ENCODE measurements around the gene COPZ1. TPM values are rescaled to one million over a fixed set of nuclear protein-coding genes. Genes with fewer than 3 reads are reported as not detected.
"Not testable (repeated sequence)": the region's sequence is repeated elsewhere in the genome, so short reads cannot be mapped to it uniquely, and the experiment has no call there.

Gene COPZ1
- polyA plus RNA-seq, 3 donors: 78.9 to 190 (median 176) TPM

- no peak for DNase-seq
- Histone ChIP-seq H2AFZ (ENCODE audit: insufficient read depth, low read depth, low read length, poor library complexity, severe bottlenecking) (no peak overlapping the region), H3K27ac (ENCODE audit: low read depth in 1 of 2, low read length in 2 of 2) (no peak overlapping the region), H3K9me3 (replicated peaks in 1 of 2; ENCODE audit: control insufficient read depth in 1 of 2, insufficient read depth in 1 of 2, low read length in 2 of 2) (no peaks in the 10 kb centered on the region), H4K20me1 (ENCODE audit: insufficient read depth, low read length) (no peaks in the 10 kb centered on the region), H3K4me2 (replicated peaks; ENCODE audit: extremely low read depth, low read length, poor library complexity, severe bottlenecking) (no peak overlapping the region), H3K27me3 (ENCODE audit: control insufficient read depth in 2 of 2, insufficient read depth in 2 of 2, low read length in 2 of 2) (no peaks in the 10 kb centered on the region), H3K36me3 (replicated peaks in 1 of 2; ENCODE audit: control insufficient read depth in 1 of 2, insufficient read depth in 2 of 2, low read length in 2 of 2) (peaks cover 43 to 67% of the 10 kb centered on the region in 2 donors), H3K4me3 (replicated peaks in 1 of 3; ENCODE audit: low read depth in 2 of 3, low read length in 3 of 3) (no peak overlapping the region), H3K9ac (ENCODE audit: insufficient read depth, low read length, poor library complexity, severe bottlenecking) (no peak overlapping the region), H3K4me1 (ENCODE audit: control insufficient read depth in 1 of 2, insufficient read depth in 2 of 2, low read length in 2 of 2) (peaks cover 5 to 10% of the 10 kb centered on the region in 2 donors), H3K79me2 (ENCODE audit: insufficient read depth, low read length) (no peaks in the 10 kb centered on the region)
- H3K27me3 Mint-ChIP-seq (ENCODE audit: low read depth in 3 of 3): peaks cover 7 to 11% (median 8%) of the 10 kb centered on the region in 3 donors
- intact Hi-C loops (cut with micrococcal nuclease): no loop called here
- H3K27ac Mint-ChIP-seq: peak overlapping the region in 5 of 7 donors; percentile 20 to 64 (median 60)
- TF ChIP-seq CTCF (IDR thresholded peaks at IDR 0.05): no peak
- H3K4me1 Mint-ChIP-seq: peaks cover 21% of the 10 kb centered on the region
- peaks cover 70 to 72% of the 10 kb centered on the region in 2 donors for H3K36me3 Mint-ChIP-seq
- peaks cover 0 to 1% (median 0%) of the 10 kb centered on the region in 7 donors for H3K9me3 Mint-ChIP-seq
- WGBS (ENCODE audit: insufficient coverage): 11% methylated on average over 8 of the region's 21 CpGs
- no peak overlapping the region for H3K4me3 Mint-ChIP-seq
Measured at GRCh38 chr12:54352022-54352531, 27.1 kb downstream of the COPZ1 start.

- Histone ChIP-seq H3K4me1 (ENCODE audit: control insufficient read depth in 1 of 2, insufficient read depth in 2 of 2, low read length in 2 of 2) (peaks cover 7 to 16% of the 10 kb centered on the region in 2 donors), H3K79me2 (ENCODE audit: insufficient read depth, low read length) (no peaks in the 10 kb centered on the region), H3K27me3 (ENCODE audit: control insufficient read depth in 2 of 2, insufficient read depth in 2 of 2, low read length in 2 of 2) (no peaks in the 10 kb centered on the region), H3K4me2 (replicated peaks; ENCODE audit: extremely low read depth, low read length, poor library complexity, severe bottlenecking) (no peak overlapping the region), H3K36me3 (replicated peaks in 1 of 2; ENCODE audit: control insufficient read depth in 1 of 2, insufficient read depth in 2 of 2, low read length in 2 of 2) (peaks cover 32 to 56% of the 10 kb centered on the region in 2 donors), H4K20me1 (ENCODE audit: insufficient read depth, low read length) (no peaks in the 10 kb centered on the region), H3K4me3 (replicated peaks in 1 of 3; ENCODE audit: low read depth in 2 of 3, low read length in 3 of 3) (no peak overlapping the region), H2AFZ (ENCODE audit: insufficient read depth, low read depth, low read length, poor library complexity, severe bottlenecking) (no peak overlapping the region), H3K9ac (ENCODE audit: insufficient read depth, low read length, poor library complexity, severe bottlenecking) (no peak overlapping the region), H3K9me3 (replicated peaks in 1 of 2; ENCODE audit: control insufficient read depth in 1 of 2, insufficient read depth in 1 of 2, low read length in 2 of 2) (no peaks in the 10 kb centered on the region), H3K27ac (ENCODE audit: low read depth in 1 of 2, low read length in 2 of 2) (no peak overlapping the region)
- Mint-ChIP-seq H3K4me3 (no peak overlapping the region), H3K9me3 (peaks cover 0 to 1% (median 0%) of the 10 kb centered on the region in 7 donors), H3K36me3 (peaks cover 59 to 61% of the 10 kb centered on the region in 2 donors), H3K4me1 (peaks cover 21% of the 10 kb centered on the region), H3K27ac (peak overlapping the region in 2 of 7 donors; percentile 32 to 46), H3K27me3 (ENCODE audit: low read depth in 3 of 3) (peaks cover 7 to 11% (median 8%) of the 10 kb centered on the region in 3 donors)
- WGBS (ENCODE audit: insufficient coverage): 50% methylated on average over 1 of the region's 1 CpG
- intact Hi-C loops (cut with micrococcal nuclease): no loop called here
- no peak for DNase-seq
- no peak for TF ChIP-seq CTCF (IDR thresholded peaks at IDR 0.05)
Measured at GRCh38 chr12:54352891-54353874, 28.3 kb downstream of the COPZ1 start.

- H3K4me1 Mint-ChIP-seq: peaks cover 21% of the 10 kb centered on the region
- H4K20me1 ChIP-seq (ENCODE audit: insufficient read depth, low read length); H3K79me2 ChIP-seq (ENCODE audit: insufficient read depth, low read length); H3K27ac ChIP-seq (ENCODE audit: low read depth in 1 of 2, low read length in 2 of 2); H2AFZ ChIP-seq (ENCODE audit: insufficient read depth, low read depth, low read length, poor library complexity, severe bottlenecking); DNase-seq; H3K9ac ChIP-seq (ENCODE audit: insufficient read depth, low read length, poor library complexity, severe bottlenecking); H3K27me3 ChIP-seq (ENCODE audit: control insufficient read depth in 2 of 2, insufficient read depth in 2 of 2, low read length in 2 of 2); H3K4me3 ChIP-seq (replicated peaks in 1 of 3; ENCODE audit: low read depth in 2 of 3, low read length in 3 of 3); intact Hi-C loops (cut with micrococcal nuclease); H3K4me2 ChIP-seq (replicated peaks; ENCODE audit: extremely low read depth, low read length, poor library complexity, severe bottlenecking); H3K9me3 ChIP-seq (replicated peaks in 1 of 2; ENCODE audit: control insufficient read depth in 1 of 2, insufficient read depth in 1 of 2, low read length in 2 of 2); H3K4me3 Mint-ChIP-seq; H3K9me3 Mint-ChIP-seq: not testable (repeated sequence)
- Histone ChIP-seq H3K4me1 (ENCODE audit: control insufficient read depth in 1 of 2, insufficient read depth in 2 of 2, low read length in 2 of 2) (peaks cover 12 to 23% of the 10 kb centered on the region in 2 donors), H3K36me3 (replicated peaks in 1 of 2; ENCODE audit: control insufficient read depth in 1 of 2, insufficient read depth in 2 of 2, low read length in 2 of 2) (peaks cover 23 to 46% of the 10 kb centered on the region in 2 donors)
- peaks cover 50 to 53% of the 10 kb centered on the region in 2 donors for H3K36me3 Mint-ChIP-seq
- 100% methylated on average over 1 of the region's 7 CpGs for WGBS (ENCODE audit: insufficient coverage)
- H3K27me3 Mint-ChIP-seq (ENCODE audit: low read depth in 3 of 3): peaks cover 7 to 11% (median 8%) of the 10 kb centered on the region in 3 donors
- H3K27ac Mint-ChIP-seq: peak overlapping the region in 1 of 7 donors; percentile 17
Measured at GRCh38 chr12:54354271-54354670, 29.3 kb downstream of the COPZ1 start.
